ENCODE data around the gene CBLIF.
"Not testable (repeated sequence)": the region's sequence is repeated elsewhere in the genome, so short reads cannot be mapped to it uniquely, and the experiment has no call there.

CBLIF gene
- 0 reads per million in 2 donors for total RNA-seq

DNA sequence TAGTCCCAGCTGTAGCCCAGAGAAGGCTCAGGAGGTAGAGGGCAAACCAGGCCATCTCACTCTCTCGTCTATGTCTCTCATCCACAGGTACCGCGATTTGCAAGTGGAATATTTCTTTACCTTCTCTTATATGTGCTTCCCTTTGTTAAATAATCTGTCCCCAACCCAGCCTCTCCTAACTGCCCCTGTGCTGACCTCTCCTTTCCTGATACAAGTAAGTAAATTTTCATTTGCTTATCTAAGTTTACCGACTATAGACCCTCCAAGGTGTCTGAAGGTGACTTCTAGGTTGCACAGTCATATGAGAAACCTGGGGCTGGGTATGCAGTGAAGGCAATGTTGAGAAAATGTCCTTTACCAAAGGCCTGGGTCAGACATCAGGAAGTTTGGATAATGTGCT is at the start of gene CBLIF:
Gene CBLIF (minus strand): TSS at position 101 of the 400 bp plus-strand sequence. CDS start 46 bp downstream, at position 55.
- no peak for DNase-seq

DNA sequence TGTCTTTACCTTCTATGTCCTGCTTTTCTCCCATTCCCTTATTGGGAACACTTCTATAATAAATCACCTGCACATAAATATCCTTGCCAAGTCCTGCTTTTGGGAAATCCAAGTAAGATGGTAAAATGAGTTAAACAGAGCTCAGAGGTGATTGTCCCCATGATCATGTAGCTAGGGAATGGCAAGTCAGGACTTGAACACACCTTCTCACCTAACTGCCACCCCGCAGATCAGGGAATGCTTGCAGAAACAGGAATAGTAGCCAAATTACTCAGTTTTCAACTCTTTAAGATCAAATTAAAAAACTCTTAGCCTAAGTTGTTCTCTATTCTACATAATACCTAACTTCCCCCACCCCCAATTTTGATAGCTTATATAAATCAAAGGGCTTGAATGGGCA is 49.3 kb upstream of the CBLIF start:
- no peak for DNase-seq

GRCh38 chr11:59891781-59892181 is 46.5 kb upstream of the CBLIF start:
- DNase-seq, result no peak

GRCh38 chr11:59887156-59887555 is 41.9 kb upstream of the CBLIF start:
- not testable (repeated sequence) for DNase-seq

GRCh38 chr11:59883597-59883996 is 38.3 kb upstream of the CBLIF start:
- DNase-seq, result no peak

GRCh38 chr11:59879567-59879966 is 34.3 kb upstream of the CBLIF start:
- DNase-seq, result no peak

DNA sequence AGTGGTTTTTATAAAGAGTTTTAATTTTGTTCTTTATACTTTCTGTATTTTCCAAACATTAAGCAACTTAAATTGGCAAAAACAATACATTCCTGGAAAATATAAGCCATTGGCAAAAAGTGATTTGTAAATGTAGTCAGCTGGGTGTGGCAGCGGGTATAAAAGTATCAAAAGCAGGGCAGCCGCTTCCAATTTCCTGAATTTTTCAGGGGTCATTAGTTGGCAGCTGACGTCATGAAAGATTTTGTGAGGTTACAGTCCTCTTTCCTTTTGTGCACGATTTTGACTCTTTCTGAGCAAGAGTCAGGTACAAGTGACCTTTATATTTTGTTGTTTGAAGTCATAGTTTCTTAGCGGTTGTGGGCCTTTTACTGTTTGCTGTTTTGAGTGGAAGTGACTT is 33.3 kb upstream of the CBLIF start, which contains the start of gene OOSP3:
Gene OOSP3 (plus strand): TSS at position 208 of the 400 bp plus-strand sequence. CDS start 27 bp downstream, at position 235.
- no peak for DNase-seq

GRCh38 chr11:59877784-59878183 is 32.5 kb upstream of the CBLIF start:
- no peak for DNase-seq

GRCh38 chr11:59877325-59877724 is 32.0 kb upstream of the CBLIF start:
- no peak for DNase-seq

DNA sequence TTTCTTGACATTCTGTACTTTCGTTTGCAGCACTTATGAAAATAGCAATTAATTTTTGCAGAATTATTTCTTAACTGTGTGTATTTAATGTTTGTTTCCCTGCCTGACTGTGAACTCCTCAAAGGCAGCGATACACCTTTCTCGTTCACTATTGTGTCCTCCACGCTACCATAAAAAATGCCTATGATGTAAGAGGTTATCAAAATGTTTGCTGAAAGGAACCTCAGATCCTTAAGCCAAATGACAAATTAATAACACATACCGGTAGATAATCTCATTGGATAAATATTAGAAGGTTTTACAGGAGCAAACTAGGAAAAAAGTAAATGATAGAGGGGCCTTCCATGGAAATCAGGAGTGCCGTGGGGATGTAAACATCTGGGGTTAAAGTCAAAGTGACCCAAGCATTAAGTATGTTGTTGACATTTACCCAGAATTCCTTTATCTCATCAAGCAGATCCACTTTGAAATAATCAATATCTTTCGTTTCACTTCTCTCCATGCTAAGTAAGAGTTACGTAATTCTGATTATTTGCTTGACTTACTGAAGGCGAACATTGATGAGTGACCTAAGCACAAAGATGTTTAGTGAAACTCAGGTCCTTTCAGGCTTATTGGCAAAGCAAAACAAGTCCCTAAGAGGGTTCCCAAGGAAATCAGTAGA is 30.7 kb upstream of the CBLIF start:
- no peak for DNase-seq

- DNase-seq, result no peak
Observed at GRCh38 chr11:59872076-59872475, 26.8 kb upstream of the CBLIF start.

- DNase-seq, result no peak
Observed at GRCh38 chr11:59867946-59868345, 22.6 kb upstream of the CBLIF start.

- no peak for DNase-seq
Observed at GRCh38 chr11:59866836-59867235, 21.5 kb upstream of the CBLIF start.

DNA sequence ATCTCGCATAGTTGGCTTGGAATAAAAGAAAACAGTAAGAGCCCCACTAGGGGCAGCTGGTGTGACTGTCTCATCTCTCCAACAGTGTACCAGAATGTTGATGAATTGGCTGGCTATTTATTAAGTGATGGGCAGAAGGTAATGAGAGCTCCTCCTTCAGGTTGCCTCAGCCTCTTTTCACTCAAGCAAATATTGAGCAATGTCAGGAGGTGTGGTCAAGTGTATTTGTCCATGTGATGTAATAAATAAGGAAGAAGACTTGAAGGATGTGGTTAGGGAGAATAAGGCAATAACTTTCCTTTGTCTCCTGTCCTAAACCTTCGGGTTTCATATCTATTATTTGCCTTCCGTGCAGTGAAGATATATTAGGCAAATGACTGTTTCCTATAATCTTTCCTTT is 21.1 kb upstream of the CBLIF start, which contains the start of gene TCN1:
Gene TCN1 (minus strand): TSS at position 91 of the 400 bp plus-strand sequence. CDS start 17 bp downstream, at position 74.
- no peak for DNase-seq

GRCh38 chr11:59865031-59865430 is 19.7 kb upstream of the CBLIF start:
- DNase-seq, result no peak

DNA sequence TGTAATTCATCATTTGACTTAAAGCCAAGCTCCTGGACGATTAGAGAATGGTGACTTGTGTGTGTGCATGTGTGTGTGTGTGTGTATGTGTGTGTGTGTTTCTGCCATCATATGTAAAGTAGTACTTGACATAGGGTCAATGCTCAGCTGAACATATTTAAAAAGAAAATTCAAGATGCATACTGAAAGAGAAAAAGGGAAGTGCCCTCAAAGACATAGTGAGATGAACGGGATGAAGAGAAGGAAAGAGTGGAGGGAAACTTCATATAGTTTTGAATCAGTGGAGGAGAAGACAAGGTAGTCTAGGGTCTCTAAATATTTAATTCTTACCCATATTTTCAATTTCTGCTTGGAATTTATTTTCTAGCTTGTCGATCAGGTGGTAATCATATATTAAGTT is 17.0 kb upstream of the CBLIF start:
- DNase-seq, result no peak

- DNase-seq, result no peak
Observed at GRCh38 chr11:59859673-59860072, 14.4 kb upstream of the CBLIF start.

GRCh38 chr11:59857439-59858434 is 12.4 kb upstream of the CBLIF start:
- DNase-seq, result no peak

- no peak for DNase-seq
Observed at GRCh38 chr11:59854871-59855270, 9.6 kb upstream of the CBLIF start.

- not testable (repeated sequence) for DNase-seq
Observed at GRCh38 chr11:59851416-59851815, 6.1 kb upstream of the CBLIF start.

DNA sequence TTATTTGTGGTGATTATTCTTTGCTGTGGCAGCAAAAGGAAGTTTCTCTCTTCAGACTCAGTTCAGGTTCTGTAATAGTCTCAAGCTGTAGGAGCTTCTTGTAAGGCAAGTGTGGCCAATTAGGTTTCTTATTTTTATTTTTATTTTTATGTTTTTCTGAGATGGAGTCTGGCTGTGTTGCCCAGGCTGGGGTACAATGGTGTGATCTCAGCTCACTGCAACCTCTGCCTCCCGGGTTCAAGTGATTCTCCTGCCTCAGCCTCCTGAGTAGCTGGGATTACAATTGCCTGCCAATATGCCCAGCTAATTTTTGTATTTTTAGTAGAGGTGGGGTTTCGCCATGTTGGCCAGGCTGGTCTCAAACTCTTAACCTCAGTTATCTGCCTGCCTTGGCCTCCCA is 4.3 kb upstream of the CBLIF start:
- DNase-seq, result not testable (repeated sequence)

DNA sequence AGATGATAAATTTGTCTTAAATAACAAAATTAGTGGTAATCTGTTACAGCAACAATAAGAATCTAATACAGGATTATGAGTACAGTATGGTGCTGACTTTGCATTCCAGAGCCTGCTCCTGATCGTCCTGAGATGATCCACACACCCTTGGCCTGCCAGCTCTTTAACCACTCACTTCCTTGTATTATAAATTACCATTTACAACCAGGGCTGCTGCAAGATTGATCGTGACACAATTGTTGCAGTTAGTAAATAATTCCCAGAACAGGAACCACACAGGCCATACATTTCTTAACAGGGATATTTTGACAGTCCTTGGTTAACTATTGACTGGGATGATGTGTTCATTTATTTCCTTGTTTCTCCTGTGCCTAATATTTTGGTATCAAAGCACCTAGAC is 3.8 kb upstream of the CBLIF start:
- no peak for DNase-seq

DNA sequence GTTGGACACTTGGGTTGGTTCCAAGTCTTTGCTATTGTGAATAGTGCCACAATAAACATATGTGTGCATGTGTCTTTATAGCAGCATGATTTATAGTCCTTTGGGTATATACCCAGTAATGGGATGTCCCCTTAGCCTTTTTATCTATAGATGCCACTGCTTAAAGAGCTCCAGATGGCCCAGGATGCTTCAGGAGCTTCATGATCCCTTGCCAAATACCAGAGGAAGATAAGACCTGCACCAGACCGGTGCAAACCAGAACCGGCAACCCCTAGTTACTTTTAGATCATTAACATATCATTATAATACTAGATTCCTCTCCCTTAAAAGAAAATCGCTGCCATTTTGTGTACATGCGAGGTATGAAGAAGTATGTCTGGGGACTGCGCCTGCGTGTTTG is 3.1 kb upstream of the CBLIF start:
- not testable (repeated sequence) for DNase-seq

GRCh38 chr11:59847626-59848025 is 2.3 kb upstream of the CBLIF start:
- DNase-seq, result no peak
